Dermis blood vessel endothelial cell (primary cell): ENCODE results near the gene FGF18. TPM values are rescaled to one million over a fixed set of nuclear protein-coding genes. Genes with fewer than 3 reads are reported as not detected.
A peak's percentile ranks its signal among the peaks of the same experiment; 100 is the strongest.

Experiments
- DNase-seq: peaks from one replicate; pipeline ENCODE4 v3.0.0; 2010
- total RNA-seq: library from RNA; depleted of rRNA; stranded (reverse); fragments of >200 nt; gene quantifications from 2 replicates; pipeline ENCODE4 v1.2.3, GENCODE V29; 2014

Gene FGF18
- total RNA-seq, 1 donor from 2014 or later: not detected

GRCh38 chr5:171505473-171506043 lies 86.1 kb downstream of the FGF18 start:
- peak; percentile 32 for DNase-seq

GRCh38 chr5:171506951-171507350 lies 87.5 kb downstream of the FGF18 start:
- DNase-seq: no peak

Other genes with a start within 250 kb of the FGF18 start
- not detected in 2 replicates for gene TLX3, start 110.4 kb upstream of the FGF18 start, total RNA-seq
- 1,135 and 1,923 TPM in 2 replicates for gene NPM1, start 31.8 kb upstream of the FGF18 start, total RNA-seq